Epidermal melanocyte (primary cell): Measurements from ENCODE around the gene MIGA2.

Source experiments
- DNase-seq: peaks from one replicate; pipeline ENCODE4 v3.0.0; 2011; ENCODE audit warnings: low spot score; ENCODE audit not compliant: insufficient read length

The MIGA2 gene

GRCh38 chr9:129071526-129072126, 35.2 kb downstream of the MIGA2 start:
- no peak for DNase-seq

- DNase-seq, result no peak
Observed at GRCh38 chr9:129072171-129072570, 35.7 kb downstream of the MIGA2 start.

GRCh38 chr9:129073404-129073803, 37.0 kb downstream of the MIGA2 start:
- no peak for DNase-seq

DNA sequence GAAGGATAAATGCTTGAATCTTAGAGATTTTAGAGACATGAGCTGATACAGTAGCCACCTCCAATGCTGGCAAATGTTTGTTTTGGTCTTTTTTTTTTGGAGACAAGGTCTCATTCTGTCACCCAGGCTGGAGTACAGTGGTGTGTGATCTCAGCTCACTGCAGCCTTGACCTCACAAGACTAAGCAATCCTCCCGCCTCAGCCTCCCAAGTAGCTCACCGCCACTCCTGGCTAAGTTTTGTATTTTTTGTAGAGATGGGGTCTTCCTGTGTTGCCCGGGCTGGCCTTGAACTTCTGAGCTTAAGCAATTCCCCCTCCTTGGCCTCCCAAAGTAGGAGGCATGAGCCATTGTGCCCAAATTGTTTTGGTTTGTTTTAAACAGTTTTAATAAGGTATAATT, 37.7 kb downstream of the MIGA2 start:
- DNase-seq, result no peak

DNA sequence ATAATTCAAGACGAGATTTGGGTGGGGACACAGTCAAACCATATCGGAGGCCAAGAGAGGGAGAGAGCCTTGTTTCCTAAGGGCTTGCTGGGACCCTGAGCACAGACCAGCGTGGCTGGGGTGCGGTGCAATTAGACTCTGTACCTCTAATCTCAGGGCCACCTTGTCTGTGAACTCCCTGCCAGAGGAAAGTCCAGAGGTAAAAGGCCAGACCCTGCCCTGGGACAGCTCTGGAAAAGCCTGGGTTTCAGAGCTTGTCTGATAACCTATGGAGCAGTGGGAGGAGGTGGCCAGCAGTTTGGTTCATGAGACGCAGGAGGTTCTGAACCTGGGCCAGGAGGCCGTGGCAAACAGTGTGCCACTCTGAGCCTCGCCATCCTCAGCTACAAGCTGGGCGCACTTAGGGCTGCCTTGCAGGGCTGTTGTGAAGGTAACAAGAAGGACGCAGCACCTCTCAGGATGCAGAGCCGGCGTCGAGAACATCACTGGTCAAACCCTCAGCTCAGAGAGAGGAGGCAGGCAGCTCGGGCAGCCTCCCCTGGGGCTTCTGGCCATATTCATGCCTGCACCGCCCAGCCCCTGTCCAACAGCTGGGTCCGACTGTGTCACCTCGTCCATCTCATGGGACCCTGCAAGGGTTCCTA, 39.7 kb downstream of the MIGA2 start:
- no peak for DNase-seq

GRCh38 chr9:129076640-129077037, 40.2 kb downstream of the MIGA2 start:
- DNase-seq, result no peak

DNA sequence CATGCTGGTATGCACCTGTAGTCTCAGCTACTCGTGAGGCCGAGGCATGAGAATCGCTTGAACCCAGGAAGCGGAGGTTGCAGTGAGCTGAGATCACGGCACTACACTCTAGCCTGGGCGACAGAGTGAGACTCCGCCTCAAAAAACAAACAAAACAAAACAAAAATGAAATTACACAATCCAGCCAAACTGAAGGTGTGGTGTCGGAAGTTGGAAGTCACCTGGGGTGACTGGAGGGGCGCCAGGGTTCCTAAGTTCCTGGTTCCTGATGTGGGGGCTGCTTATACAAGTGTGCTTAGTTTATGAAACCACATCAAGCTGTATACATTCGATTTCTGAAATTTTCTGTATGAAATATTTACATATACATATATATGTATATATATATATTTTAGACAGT, 40.8 kb downstream of the MIGA2 start:
- no peak for DNase-seq

DNA sequence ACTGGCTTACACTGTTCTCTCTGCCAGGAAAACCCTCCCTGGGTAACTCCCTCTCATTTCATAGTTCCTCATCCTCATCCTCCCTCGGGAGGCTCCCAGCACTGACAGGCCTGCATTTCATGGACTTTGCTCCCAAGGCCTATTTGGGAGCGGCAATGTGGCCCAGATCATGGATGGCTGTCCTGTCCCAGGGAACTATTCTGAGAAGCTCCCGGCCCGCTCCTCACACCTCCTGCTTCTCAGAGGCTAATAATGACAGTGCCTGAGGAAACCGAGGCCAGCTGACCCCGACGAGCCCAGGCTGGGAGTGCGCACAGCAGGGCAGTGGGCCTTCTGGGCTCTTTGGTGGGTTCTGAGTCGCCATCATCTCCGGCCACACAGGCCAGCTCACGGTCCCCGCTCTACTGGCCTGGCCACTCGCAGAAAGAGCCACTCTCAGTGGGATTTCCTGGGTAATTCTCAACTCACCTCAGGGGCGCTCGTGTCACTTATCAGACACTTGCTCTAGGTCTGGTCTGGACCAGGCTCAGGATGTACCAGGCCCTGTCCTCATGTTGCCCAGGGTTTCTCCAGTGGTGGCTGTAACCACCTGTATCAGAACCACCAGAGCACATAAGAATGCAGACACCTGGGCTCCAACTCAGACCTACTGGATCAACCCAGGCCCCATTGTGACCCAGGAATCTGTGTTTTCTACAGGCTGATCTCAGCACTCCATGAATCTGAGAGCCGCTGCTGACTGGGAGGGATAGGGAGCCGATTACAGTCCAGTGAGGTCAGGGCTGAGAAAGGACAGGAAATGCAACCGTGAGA, 42.5 kb downstream of the MIGA2 start:
- DNase-seq, result no peak

- no peak for DNase-seq
Observed at GRCh38 chr9:129079829-129080228, 43.4 kb downstream of the MIGA2 start.

DNA sequence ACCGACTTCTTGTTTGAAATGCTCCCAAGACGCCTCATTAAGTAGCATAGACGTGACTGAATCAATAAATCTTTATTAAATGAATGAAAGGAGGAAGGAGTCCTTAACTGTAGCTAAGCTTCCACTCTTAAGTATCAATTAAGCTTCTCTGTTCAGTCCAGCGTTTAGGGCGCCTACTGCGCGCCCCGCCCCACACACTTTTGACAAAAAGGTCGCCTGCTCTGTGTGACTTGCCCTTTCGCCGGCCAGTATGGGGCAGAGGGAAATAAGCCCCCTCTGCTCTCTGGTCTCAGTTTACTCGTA, 43.8 kb downstream of the MIGA2 start:
- no peak for DNase-seq

- DNase-seq, result peak; percentile 99
Observed at GRCh38 chr9:129080601-129081387, 44.4 kb downstream of the MIGA2 start, which contains the start of gene DOLPP1. Gene DOLPP1 (plus strand): TSS chr9:129081111. CDS start chr9:129081132, 21 bp downstream.

DNA sequence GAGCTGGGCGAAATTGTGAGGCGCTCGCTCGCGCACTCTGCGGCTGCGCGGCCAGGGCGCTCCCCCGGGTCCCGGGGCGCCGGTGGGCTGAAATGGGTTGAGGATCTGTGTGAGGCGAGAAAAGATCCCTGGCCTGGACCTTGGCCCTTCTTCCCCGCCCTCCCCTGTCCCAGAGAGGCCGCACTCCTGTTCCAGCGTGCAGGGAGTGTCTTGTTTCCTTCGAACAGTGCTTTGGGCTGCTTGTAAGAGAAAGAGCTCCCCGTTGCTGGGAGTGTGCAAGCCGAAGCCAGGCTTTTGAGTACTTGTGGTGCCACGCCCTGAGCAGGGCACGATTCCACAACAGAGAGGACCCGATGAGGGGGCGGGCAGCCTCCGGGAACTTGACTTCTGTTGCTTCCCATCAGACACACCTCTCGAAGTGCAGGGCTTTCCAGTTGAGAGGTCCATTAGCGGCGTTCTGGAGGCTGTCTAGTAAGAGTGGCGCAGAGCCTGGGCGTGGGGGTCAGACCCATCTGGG, 45.0 kb downstream of the MIGA2 start:
- DNase-seq, result peak; percentile 95

- no peak for DNase-seq
Observed at GRCh38 chr9:129084087-129084486, 47.7 kb downstream of the MIGA2 start.

- no peak for DNase-seq
Observed at GRCh38 chr9:129089246-129089645, 52.8 kb downstream of the MIGA2 start.

DNA sequence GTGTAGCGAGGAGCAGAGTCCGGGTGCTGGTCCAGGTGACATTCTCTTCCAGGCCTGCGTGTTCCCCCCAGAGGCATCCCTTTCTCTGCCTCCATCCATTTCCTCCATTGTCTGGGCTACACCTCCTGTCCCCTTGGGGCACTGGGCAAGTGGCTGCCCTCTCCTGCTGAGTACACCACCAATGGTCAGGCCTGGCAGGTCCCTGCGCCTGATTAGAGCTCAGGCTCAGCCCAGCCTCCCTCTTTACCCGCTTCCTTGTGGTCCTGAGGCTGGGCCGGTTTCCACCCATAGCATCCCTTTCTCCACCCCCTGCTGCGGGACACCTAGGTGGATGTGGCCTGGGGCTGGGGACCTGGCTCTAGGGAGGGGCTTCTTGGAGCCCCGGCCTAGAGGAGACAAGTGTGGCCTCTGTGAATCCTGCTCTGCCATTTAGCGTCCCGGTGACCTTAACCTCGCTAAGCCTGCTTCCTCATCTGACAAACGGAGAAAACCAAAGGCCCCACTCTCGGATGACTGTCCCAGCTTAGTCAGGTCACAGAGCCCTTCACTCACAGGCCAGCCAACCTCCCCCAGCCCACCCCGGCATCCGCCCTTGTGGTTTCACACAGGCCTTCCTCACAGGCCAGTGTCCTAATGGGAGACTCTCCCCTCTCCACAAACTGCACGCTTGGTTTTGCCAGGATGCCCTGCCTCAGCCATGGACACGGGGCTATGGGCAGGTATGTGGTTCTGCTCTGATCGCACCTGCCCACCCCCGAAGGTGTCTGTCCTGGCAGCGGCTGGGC, 57.4 kb downstream of the MIGA2 start:
- no peak for DNase-seq

DNA sequence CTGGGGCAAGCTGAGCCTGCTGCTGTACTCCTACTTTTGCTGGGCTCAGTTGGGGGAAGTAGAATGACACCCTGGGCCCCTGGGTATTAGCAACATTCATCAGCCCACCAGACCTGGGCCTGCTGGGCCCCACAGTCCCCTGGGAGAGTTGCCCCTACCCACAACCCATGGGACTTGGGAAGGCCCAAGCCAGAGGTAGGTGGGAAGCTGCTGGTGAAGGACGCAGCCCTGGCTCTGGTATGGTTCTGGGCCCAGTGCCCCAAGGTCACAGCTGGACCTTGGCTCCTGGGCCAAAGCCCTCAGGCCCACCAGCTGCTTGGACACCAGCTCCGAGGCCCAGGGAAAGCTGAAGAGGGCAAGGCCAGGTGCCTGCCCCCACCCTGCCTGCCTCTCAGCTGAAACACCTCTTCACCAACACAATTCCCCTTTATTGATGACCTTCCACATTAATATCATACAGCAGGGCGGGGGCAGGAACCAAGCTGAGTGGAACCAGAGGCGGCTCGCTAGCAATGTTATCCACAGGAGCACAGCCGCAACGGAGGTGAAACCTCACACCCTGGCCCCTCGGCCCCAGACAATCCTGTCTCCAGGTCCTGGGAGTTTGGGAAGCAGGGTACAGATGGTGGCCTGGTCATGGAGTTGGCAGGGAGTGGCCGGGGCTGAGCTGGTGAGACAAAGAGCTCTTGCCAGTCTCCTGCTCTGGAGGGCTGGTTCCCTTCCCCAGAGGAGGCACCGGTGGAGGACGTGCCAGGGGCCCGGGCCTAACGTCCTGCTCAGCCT, 58.2 kb downstream of the MIGA2 start:
- no peak for DNase-seq

- DNase-seq, result no peak
Observed at GRCh38 chr9:129095170-129095667, 58.8 kb downstream of the MIGA2 start.

- DNase-seq, result no peak
Observed at GRCh38 chr9:129095908-129096307, 59.5 kb downstream of the MIGA2 start.

DNA sequence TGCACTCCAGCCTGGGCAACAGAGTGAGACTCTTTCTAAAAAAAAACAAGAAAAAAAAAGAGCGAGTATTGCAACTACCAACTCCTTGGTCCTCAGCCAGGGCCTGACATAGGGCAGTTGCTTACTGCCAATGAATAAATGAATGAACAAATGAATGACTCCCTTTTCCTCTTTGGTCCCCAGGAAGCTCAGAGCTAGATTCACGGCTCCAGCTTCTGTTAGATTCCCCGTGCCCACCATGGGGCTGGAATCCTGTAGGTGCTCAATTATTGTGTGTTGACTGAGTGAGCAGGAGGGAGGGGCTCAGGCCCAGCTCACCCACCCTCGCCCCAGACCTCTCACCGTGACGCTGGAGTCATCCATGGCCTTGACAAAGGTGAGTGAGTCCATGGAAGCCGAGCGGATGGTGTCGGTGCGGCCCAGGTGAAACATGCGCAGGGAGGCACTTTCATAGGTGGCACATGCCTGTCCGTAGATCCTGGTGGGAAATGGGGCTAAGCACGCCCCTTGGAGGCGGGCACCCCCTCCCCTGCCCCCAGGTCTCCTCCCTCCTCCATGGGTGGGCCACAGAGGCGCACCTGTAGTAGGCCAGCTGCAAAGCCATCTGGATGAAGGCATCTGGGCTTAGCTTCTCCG, 61.4 kb downstream of the MIGA2 start:
- DNase-seq, result no peak
